Measurements from ENCODE around the gene SPOCD1. TPM values are rescaled to one million over a fixed set of nuclear protein-coding genes. Genes with fewer than 3 reads are reported as not detected.

SPOCD1 gene
- total and polyA plus RNA-seq, 11 donors: 0.19 to 2.9 (median 0.41) TPM; not detected in 5

DNA sequence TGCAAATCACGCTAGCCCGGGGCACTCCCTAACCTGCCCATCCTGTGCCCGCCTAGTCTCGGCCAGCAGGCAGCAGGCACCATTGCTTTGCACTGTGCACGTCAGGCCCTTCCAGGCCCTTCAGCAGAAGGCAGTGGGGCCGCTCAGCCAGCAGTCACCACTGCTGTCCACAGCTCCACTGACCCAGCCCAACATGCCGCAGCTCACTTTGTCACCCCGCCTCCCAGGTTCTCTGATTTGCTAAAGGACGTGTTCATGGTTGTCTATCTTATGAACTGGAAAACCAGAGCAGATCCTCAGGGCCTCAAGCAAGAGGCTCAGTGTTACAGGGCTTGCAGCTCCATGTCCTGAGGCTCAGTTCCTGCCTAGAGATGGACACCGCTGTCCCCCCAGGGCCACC is 14.2 kb upstream of the SPOCD1 start:
- Histone ChIP-seq H3K4me3 (no peak overlapping the region), H3K9me3 (no peaks in the 10 kb centered on the region), H3K27me3 (no peaks in the 10 kb centered on the region), H3K36me3 (no peaks in the 10 kb centered on the region), H3K4me1 (peaks cover 0 to 22% (median 0%) of the 10 kb centered on the region in 12 donors), H3K27ac (no peak overlapping the region)
- intact Hi-C loops (cut with DNase I): no loop called here
- WGBS, 4 donors: 83 to 87% (median 85%) methylated on average over 9 to 10 of the region's 10 CpGs
- TF ChIP-seq, protein P1, sequence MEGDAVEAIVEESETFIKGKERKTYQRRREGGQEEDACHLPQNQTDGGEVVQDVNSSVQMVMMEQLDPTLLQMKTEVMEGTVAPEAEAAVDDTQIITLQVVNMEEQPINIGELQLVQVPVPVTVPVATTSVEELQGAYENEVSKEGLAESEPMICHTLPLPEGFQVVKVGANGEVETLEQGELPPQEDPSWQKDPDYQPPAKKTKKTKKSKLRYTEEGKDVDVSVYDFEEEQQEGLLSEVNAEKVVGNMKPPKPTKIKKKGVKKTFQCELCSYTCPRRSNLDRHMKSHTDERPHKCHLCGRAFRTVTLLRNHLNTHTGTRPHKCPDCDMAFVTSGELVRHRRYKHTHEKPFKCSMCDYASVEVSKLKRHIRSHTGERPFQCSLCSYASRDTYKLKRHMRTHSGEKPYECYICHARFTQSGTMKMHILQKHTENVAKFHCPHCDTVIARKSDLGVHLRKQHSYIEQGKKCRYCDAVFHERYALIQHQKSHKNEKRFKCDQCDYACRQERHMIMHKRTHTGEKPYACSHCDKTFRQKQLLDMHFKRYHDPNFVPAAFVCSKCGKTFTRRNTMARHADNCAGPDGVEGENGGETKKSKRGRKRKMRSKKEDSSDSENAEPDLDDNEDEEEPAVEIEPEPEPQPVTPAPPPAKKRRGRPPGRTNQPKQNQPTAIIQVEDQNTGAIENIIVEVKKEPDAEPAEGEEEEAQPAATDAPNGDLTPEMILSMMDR (IDR thresholded peaks at IDR 0.05): no peak
- TF ChIP-seq POLR2A (IDR thresholded peaks at IDR 0.05): no peak
- ATAC-seq (no peak), DNase-seq (no peak)

DNA sequence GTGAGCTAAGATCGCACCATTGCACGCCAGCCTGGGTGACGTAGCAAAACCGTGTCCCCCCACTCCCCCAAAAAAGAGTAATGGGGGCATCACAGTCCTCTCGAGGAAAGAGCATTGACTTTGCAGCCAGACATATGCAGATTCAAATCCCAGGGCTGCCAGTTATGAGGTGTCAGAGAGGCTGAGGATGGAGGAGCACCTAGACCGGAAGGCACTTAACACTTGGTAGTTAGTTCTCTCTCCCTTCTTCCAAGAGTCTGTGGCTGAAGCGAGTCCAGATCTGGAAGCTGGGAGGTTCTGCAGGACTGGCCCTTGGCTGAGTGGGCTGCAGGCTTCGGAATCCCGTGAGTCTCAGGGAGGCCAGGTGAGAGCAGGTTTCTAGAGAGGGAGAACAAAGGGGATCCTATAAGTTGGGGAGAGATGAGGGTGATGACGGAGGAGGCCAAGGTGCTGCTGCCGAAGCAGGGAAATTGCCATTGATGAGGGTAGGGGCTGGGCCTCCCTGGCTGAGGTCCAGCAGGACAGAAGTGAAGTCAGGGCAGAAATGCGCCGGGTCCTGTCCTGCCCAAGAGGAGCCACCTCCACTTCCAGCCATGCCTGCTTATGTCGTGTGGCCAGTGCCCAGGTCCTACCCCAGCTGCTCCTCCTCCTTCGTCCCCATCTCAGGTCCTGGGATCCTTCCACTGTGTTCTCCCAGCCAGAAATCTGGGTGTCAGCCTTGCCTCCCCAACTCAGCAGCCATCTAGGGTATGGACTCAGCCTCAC is 13.3 kb upstream of the SPOCD1 start:
- H3K4me1 ChIP-seq: peaks cover 0 to 22% (median 0%) of the 10 kb centered on the region in 12 donors
- ATAC-seq (no peak), DNase-seq (no peak)
- no peak overlapping the region for H3K4me3 ChIP-seq
- no peak overlapping the region for H3K27ac ChIP-seq
- intact Hi-C loops (cut with DNase I): no loop called here
- TF ChIP-seq, protein P1 (IDR thresholded peaks at IDR 0.05): no peak
- no peak for TF ChIP-seq POLR2A (IDR thresholded peaks at IDR 0.05)
- no peaks in the 10 kb centered on the region for H3K9me3 ChIP-seq
- 85 to 89% (median 89%) methylated on average over 15 of the region's 15 CpGs for WGBS, 4 donors
- no peaks in the 10 kb centered on the region for H3K27me3 ChIP-seq
- H3K36me3 ChIP-seq: no peaks in the 10 kb centered on the region

DNA sequence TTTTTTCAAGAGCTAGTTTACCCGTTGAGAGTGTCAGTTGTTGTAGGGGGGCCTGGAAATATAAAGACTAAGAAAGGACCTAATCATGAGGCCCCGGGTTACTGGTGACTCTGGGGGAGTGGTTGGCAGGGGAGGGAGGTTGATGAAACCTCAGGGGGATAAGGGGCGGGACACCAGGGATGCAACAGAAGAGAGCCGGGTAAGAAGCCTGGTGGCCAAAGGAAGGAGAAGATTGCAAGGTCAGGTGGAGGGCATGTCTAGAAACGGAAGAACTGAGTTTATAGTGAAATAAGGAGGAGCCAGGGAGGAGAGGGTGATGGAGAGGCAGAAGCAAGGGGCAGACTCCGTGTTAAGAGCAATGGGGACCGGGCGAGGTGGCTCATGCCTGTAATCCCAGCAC is 12.5 kb upstream of the SPOCD1 start:
- DNase-seq: no peak
- no peak overlapping the region for H3K4me3 ChIP-seq
- H3K27ac ChIP-seq: no peak overlapping the region
- H3K9me3 ChIP-seq: no peaks in the 10 kb centered on the region
- TF ChIP-seq, protein P1 (IDR thresholded peaks at IDR 0.05): no peak
- TF ChIP-seq POLR2A (IDR thresholded peaks at IDR 0.05): no peak
- no peaks in the 10 kb centered on the region for H3K27me3 ChIP-seq
- H3K4me1 ChIP-seq: peaks cover 0 to 22% (median 0%) of the 10 kb centered on the region in 12 donors
- ATAC-seq: no peak
- WGBS, 4 donors: 63 to 76% (median 68%) methylated on average over 8 of the region's 8 CpGs
- intact Hi-C loops (cut with DNase I): no loop called here
- H3K36me3 ChIP-seq: no peaks in the 10 kb centered on the region

DNA sequence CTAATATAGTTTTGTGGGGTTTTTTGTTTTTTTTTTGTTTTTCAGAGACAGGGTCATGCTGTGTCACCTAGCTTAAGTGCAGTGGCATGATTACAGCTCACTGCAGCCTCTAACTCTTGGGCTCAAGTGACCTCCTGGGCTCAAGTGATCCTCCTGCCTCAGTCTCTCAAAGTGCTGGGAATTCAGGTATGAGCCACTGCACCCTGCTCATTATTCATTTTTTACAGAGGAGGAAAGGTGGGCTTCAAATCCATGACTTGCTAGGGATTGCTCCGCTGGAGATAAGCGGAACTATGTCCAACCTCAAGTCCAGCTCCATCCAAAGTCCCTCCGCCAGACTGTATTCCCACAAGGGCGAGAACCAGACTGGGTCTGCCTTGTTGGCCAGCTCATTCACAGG is 8.0 kb upstream of the SPOCD1 start:
- DNase-seq (no peak), ATAC-seq (no peak)
- 94 to 98% (median 95%) methylated on average over 4 of the region's 4 CpGs for WGBS, 4 donors
- no peak for TF ChIP-seq POLR2A (IDR thresholded peaks at IDR 0.05)
- TF ChIP-seq, protein P1 (IDR thresholded peaks at IDR 0.05): no peak
- H3K36me3 ChIP-seq: no peaks in the 10 kb centered on the region
- H3K4me3 ChIP-seq: no peak overlapping the region
- H3K27me3 ChIP-seq: no peaks in the 10 kb centered on the region
- H3K9me3 ChIP-seq: no peaks in the 10 kb centered on the region
- intact Hi-C loops (cut with DNase I): no loop called here
- H3K4me1 ChIP-seq: peaks cover 0 to 22% (median 0%) of the 10 kb centered on the region in 12 donors
- no peak overlapping the region for H3K27ac ChIP-seq

Measured in heart left ventricle (tissue), 16 donors.